Uterus (tissue), 2 donors: ENCODE results near the gene CDH12.

Source experiments
- POLR2A ChIP-seq, 2 donors: fragments of 450-650 bp; IDR thresholded peaks; one replicate each; pipeline ENCODE4 v1.6.1; 2016; ENCODE audit warnings: antibody characterized with exemption in 2 of 2, mild to moderate bottlenecking in 1 of 2, moderate library complexity in 1 of 2
- TF ChIP-seq, protein P1 (sequence below), 4 experiments: fragments of 200-600 bp in 2 of 4; fragments of 450-650 bp in 2 of 4; sonication (generic) in 2 of 4; IDR thresholded peaks; one replicate each; pipeline ENCODE4 v1.5.1; 2016 to 2019; ENCODE audit warnings: antibody characterized with exemption in 4 of 4, mild to moderate bottlenecking in 2 of 4, moderate library complexity in 1 of 4

DNA sequence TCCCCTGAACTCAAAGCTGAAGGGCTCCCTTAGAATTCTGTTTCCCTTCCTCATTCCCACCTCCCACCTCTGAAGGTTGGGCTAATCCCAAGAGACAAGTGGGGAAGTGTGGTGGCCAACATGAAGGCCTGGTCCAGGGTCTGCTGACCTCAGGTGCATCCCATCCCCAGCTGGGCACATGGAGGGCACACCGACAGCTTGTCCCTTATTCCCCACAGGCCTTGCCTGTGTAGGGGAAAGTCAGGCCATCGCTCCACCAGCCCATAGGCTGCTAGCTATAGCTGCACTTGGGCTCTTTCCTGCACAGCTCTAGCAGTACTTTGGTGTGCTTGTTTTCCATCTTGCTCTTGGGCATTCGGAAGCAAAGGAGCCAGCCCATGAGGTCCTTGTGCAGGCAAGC is 247.7 kb downstream of the CDH12 start:
- TF ChIP-seq, protein P1, sequence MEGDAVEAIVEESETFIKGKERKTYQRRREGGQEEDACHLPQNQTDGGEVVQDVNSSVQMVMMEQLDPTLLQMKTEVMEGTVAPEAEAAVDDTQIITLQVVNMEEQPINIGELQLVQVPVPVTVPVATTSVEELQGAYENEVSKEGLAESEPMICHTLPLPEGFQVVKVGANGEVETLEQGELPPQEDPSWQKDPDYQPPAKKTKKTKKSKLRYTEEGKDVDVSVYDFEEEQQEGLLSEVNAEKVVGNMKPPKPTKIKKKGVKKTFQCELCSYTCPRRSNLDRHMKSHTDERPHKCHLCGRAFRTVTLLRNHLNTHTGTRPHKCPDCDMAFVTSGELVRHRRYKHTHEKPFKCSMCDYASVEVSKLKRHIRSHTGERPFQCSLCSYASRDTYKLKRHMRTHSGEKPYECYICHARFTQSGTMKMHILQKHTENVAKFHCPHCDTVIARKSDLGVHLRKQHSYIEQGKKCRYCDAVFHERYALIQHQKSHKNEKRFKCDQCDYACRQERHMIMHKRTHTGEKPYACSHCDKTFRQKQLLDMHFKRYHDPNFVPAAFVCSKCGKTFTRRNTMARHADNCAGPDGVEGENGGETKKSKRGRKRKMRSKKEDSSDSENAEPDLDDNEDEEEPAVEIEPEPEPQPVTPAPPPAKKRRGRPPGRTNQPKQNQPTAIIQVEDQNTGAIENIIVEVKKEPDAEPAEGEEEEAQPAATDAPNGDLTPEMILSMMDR (IDR thresholded peaks at IDR 0.05): no peak
- TF ChIP-seq POLR2A (IDR thresholded peaks at IDR 0.05): no peak
